GM15510 (cell line): ENCODE results near the gene GCC2.

Source experiments
- POLR2A ChIP-seq: IDR thresholded peaks from 3 replicates; pipeline ENCODE4 v1.6.1; 2011; ENCODE audit warnings: borderline replicate concordance; ENCODE audit not compliant: insufficient read length; ENCODE audit errors: extremely low read depth

The GCC2 gene, protein sequence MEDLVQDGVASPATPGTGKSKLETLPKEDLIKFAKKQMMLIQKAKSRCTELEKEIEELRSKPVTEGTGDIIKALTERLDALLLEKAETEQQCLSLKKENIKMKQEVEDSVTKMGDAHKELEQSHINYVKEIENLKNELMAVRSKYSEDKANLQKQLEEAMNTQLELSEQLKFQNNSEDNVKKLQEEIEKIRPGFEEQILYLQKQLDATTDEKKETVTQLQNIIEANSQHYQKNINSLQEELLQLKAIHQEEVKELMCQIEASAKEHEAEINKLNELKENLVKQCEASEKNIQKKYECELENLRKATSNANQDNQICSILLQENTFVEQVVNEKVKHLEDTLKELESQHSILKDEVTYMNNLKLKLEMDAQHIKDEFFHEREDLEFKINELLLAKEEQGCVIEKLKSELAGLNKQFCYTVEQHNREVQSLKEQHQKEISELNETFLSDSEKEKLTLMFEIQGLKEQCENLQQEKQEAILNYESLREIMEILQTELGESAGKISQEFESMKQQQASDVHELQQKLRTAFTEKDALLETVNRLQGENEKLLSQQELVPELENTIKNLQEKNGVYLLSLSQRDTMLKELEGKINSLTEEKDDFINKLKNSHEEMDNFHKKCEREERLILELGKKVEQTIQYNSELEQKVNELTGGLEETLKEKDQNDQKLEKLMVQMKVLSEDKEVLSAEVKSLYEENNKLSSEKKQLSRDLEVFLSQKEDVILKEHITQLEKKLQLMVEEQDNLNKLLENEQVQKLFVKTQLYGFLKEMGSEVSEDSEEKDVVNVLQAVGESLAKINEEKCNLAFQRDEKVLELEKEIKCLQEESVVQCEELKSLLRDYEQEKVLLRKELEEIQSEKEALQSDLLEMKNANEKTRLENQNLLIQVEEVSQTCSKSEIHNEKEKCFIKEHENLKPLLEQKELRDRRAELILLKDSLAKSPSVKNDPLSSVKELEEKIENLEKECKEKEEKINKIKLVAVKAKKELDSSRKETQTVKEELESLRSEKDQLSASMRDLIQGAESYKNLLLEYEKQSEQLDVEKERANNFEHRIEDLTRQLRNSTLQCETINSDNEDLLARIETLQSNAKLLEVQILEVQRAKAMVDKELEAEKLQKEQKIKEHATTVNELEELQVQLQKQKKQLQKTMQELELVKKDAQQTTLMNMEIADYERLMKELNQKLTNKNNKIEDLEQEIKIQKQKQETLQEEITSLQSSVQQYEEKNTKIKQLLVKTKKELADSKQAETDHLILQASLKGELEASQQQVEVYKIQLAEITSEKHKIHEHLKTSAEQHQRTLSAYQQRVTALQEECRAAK (N-terminal part only)

DNA sequence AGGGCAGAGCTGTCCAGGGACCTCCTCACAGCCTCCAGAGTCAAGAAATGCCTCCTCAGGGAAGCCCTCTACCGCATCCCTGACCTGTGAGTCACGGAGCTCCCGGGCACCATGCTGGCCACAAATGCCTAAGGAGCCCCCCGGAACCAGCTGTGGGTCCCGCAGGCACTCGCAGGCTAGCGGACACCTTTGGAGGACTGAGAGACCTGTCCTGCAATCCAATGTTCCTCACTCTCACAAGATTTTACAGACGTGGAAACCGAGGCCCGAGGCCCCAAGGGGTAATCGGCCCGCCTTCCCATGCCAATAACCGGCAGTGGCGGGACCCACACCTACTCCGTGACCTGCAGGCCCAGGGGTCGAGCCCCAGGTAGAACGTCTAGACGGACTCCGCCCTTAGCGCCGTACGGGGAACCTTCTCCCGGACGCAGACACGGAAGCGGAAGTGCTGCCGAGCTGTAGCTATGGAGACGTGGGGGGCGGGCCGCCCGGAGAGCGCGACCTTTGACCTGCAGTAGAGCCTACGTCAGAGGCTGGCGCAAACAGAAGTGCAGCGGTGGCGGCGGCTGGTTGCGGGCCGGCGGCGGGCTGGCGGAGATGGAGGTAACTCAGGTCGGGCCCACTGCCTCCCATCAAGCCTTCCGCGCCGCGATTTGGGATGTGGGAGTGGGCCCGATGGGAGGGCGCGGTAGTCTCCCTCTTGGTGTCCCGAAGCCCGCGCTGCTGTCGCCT is at the start of gene GCC2:
Gene GCC2 (plus strand): TSS at position 529 of the 732 bp plus-strand sequence. CDS start 69 bp downstream, at position 598.
- peak; percentile 87 for TF ChIP-seq POLR2A

DNA sequence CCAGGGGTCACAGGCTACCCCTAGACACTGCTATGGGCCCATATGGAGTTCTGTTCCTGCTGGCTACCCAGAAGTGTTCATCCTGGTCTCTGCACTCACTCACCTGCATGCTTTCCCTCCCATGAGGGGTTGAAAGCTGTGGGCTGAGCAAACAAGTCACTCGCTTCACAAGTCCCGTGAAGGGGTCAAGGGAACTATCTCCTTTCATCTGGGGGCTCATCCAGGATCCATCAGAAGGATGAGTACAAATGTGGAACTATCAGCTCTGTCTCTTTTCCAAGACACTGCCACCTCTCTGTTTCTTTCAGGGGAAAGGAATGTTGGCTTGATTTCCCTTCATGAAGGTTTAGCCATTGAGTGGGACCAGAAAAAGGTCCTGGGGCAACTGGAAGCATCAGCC is 49.5 kb upstream of the GCC2 start:
- no peak for TF ChIP-seq POLR2A

DNA sequence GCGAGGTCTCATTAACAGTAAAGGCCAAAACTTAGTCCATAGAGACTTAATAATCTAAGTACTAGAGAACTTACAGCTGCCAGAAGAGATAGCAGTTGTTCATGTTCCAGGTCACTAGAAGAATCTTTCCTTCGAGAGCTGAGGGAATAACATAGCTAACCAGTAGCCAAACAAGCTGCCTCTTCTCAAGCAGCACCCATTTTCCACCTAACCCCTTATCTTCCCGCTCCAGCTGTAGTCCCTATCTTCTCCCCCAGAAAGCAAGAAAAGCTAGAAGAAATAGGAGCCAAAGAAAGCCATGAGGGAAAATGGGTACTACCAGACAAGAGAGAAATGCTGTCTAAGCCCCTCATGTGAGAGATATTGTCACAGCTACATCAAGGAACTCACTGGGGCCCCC is 47.2 kb upstream of the GCC2 start:
- no peak for TF ChIP-seq POLR2A

DNA sequence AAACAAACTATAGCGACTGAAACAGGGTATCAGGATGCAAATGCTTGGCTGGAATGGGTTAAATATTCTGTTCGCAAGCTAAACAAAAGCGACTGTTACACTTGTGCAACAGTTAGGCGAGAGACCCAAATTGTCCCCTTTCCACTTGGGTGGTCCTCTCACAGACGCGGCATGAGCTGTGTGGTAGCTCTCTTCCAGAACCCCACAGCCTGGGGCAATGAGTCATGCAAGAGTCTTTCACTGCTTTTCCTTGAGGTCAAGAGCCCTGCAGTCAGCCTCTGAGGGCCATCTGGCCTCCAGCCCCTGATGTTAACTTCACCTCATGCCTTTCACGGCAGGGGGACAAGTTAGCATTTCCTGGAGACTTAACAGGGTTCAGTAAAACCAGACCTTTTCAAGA is 45.5 kb upstream of the GCC2 start:
- TF ChIP-seq POLR2A = no peak

DNA sequence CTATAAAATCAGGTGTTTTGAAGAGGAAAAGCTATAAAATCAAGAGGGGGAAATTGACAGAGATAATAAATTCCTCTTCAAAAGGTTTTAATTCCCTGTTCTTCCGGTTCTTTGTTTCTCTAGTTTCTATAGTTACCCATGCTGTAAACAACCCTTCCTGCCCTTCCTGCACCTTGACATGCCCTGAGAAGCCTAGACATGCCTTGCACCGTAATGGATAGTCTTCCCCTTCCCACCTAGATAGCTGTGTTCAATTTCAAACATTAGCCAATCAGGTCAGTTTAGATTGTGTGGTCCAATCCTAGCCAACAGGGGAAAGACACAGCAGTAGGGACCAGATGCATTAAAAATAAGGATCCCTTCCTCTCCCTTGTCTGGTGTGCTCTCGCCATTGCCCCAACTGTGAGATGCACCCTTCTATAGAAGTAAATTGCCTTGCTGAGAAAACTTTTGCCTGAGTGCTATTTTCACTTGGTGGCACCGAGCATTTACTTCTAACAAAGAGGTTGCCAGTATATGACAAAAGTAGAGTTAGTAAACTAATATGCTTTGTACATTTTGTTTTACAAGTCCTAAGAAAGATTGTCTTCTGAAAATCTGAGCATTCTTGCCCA is 44.1 kb upstream of the GCC2 start:
- no peak for TF ChIP-seq POLR2A

DNA sequence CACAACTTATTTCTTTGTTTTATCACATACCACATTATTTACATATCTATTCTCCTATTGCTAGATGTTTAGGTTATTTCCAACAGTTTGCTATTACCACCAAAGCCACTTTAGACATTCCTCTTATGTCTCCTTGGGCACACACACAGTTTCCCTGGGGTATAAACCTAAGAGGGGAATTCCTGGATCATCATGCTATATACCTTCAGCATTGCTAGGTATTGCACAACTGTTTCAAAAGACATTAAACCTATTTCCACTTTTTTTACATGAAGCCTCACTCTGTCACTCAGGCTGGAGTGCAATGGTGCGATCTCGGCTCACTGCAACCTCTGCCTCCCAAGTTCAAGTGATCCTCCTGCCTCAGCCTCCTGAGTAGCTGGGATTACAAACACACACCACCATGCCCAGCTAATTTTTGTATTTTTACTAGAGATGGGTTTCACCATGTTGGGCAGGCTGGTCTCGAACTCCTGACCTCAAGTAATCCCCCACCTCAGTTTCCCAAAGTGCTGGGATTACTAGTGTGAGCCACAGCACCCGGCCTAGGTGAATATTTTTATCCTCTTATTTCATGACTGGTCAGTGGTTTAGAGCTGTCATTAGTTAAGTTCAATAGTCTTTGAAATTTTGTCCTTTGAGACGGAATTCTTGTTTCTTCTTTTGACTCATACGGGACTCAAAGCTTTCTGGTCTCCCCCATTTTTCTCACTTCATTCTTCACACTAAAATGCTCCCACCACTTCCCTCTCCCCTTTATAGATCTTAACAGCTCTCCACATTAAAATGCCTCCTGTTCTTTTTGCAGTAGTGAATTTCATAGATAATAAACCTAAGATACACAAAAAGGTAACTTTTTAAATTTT is 40.9 kb upstream of the GCC2 start:
- no peak for TF ChIP-seq POLR2A

DNA sequence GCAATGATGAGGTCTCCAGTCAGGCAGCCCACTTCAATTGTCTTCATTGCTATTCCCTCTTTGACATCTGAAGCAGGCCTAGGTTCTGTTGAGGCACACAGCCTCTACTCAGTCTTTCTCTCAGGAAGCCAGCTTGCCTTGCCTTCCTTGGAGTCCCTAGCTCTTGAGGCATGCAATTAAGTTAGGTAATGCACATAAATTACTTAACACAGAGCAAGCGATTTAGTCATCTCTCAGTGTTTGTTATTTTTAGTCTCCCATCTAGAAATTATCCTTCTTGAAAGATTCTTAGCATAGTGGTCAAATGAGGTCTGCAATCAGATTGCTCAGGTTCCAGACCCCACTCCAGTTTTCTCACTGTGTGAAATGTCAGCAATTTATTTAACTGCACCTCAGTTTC is 39.2 kb upstream of the GCC2 start:
- TF ChIP-seq POLR2A = no peak

DNA sequence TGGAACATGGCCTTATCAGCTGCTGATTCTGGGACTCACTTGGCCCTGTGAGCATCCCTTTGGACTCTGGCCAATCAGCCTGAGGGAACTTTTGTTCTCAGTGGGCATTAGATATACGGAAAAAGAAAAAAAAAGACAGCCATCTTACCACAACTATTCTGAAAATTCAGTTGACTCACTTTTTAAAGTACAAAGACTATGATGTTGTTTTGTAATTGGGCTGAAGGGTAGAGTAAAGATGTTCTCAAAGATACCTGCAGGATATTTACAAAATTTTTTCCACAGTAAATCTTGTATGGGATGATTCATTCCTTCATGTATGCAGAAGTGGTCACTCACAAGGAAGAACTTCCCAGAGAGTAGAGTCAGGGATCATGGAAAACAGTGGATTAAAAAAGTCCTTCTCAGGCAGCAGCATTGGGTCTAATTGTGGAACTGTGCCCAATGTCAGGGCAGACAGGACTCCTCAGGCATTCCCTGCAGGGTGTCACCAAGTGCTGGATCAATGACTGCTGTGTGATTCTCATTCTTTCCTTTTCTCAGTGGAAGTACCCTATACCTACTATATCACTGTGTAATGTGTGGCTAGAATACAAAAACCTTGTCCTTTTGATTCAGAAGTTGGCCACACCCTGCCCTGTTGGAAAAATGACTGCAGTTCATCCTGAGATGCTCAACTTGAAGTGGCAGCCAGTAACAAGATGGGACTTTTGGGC is 35.9 kb upstream of the GCC2 start:
- TF ChIP-seq POLR2A = no peak

DNA sequence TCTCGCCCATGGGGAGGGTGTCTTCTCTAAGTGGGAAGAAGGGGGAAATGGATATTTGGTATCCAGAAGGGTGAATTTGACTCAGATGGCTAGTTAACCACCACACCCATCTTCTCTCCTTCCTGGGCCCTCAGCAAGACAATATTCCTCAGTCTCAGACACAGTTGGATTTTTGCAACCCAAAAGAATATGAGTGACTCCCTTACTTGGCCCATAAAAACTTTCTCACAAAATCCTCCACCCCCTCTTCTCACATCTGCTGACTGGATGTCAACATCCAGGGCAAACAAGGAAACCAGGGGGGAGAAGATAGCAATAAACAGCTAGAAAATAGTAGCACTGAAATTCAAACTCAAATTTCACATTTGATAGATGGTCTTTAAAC is 35.3 kb upstream of the GCC2 start:
- no peak for TF ChIP-seq POLR2A

DNA sequence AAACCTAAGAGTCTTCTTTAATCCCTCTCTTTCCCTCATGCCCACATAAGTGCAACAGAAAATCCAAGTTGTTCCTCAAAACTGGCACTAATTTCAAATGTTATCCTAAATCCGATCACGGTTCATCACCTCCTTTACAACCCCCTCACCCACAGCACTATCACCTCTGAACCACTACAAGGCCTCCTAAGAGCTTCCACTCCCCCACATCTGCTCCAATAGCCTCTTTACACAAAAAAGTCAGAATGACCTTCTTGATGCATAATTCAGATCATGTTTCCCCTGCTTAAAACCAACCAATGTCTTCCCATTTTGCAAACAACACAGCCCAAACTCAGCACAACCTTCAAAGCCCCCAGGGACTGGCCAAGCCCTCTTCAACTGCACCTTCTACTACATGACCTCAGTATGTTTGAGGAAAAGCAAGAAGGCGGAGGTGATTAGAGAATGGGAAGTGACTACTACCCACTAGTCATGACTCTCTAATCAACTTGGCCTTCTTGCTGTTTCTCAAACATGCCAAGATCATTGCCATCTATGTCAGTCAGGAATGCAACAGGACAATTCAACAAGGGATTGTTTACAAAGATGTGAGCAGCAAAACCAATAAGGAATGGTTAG is 34.6 kb upstream of the GCC2 start:
- TF ChIP-seq POLR2A = no peak

DNA sequence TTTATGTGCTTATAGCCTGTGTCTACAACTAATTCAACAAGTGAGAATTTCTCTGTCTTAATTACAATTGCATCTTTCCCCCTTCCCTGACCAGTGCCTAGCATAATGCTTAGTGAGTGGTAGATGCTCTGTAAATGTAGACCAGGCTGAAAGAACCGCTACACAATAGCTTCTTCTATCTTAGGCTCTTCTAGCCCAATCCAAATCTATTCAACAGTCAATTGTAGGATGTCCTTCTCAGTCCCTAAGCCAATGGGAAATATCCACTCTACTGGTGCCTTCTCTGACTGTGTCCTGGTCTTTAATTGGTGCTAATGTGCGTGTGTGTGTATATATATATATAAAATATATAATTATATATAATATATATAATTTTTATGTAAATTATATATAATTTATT is 34.1 kb upstream of the GCC2 start:
- TF ChIP-seq POLR2A = no peak

DNA sequence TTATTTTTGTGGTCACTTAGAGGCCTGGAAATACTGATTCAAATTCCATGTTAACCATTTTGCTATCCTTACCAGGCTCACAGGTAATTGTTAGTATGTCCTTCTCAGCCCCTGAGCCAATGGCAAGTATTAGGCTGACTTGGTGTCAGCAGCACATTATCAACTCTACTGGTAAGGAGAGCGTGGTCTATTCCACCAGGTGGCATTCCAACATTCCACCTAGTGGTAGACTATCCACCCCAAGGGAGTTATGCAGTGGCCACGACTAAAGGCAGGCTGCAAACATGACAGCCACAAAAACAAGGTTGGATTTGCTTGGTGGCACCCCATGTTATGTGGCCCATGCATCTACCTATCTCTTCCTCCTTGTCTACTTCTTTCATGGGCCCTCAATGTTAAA is 31.8 kb upstream of the GCC2 start:
- no peak for TF ChIP-seq POLR2A

DNA sequence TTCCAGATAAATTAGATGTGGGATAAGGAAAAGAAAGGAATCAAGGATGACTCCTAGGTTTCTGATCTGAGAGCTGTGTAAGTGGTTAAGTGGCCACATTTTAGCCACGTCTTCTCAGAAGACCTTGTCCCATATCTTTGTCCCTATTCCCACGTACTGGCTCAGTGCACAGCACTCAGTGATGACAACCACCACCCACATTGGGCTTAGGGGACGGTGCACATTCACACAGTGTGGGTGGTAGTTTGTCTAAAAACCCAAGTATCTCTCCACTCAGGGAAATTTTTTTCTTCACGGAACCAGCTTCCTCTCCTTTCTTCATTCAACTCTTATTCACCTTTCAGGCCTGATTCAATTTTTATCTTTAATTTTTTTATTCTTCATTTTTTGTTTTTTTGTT is 30.6 kb upstream of the GCC2 start:
- TF ChIP-seq POLR2A = no peak

DNA sequence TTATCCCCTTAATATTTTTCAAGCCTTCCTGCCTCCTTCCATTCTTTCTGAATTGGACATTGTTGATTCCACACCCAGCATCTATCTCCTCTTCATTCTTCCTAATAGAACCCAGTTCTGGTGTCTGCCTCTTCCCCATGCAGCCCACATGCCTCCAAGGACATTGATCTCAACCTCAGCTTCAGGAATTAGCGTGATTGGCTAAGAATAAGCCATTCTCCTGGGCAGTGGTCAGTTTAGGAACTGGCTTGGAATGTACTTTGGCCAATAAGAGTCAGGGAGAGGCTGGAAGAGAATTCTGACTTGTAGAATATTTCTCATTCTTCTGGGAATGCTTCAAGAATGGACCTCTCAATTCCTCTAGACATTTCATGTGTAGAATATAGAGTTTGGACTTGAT is 25.9 kb upstream of the GCC2 start:
- no peak for TF ChIP-seq POLR2A
